Measurements from ENCODE around the gene PCNX2.

DNA sequence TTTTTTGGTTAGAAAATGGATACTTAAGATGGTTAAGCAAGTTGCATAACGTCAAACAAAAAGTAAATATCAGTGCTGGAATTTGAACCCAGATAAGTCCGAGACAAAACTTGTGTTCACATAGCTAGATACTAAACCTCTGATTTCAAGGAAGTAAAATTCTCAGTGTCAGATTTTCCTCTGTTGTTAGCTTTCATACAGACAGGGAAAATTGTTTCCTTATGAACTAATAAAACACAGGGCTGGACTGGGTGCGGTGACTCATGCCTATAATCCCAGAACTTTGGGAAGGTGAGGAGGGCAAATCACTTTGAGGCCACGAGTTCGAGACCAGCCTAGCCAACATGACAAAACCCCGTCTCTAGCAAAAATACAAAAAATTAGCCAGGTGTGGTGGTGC lies 51.3 kb downstream of the PCNX2 start:
- TF ChIP-seq, protein P1, sequence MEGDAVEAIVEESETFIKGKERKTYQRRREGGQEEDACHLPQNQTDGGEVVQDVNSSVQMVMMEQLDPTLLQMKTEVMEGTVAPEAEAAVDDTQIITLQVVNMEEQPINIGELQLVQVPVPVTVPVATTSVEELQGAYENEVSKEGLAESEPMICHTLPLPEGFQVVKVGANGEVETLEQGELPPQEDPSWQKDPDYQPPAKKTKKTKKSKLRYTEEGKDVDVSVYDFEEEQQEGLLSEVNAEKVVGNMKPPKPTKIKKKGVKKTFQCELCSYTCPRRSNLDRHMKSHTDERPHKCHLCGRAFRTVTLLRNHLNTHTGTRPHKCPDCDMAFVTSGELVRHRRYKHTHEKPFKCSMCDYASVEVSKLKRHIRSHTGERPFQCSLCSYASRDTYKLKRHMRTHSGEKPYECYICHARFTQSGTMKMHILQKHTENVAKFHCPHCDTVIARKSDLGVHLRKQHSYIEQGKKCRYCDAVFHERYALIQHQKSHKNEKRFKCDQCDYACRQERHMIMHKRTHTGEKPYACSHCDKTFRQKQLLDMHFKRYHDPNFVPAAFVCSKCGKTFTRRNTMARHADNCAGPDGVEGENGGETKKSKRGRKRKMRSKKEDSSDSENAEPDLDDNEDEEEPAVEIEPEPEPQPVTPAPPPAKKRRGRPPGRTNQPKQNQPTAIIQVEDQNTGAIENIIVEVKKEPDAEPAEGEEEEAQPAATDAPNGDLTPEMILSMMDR (IDR thresholded peaks at IDR 0.05; ENCODE audit: poor library complexity): no peak
- no peak for TF ChIP-seq EZH2phosphoT487 (IDR thresholded peaks at IDR 0.05; ENCODE audit: low read depth, severe bottlenecking, unreplicated experiment)

Measured in hepatocyte (in vitro differentiated cells).